Measurements from ENCODE around the gene PBLD. TPM values are rescaled to one million over a fixed set of nuclear protein-coding genes. Genes with fewer than 3 reads are reported as not detected.
"Not testable (repeated sequence)": the region's sequence is repeated elsewhere in the genome, so short reads cannot be mapped to it uniquely, and the experiment has no call there.

Gene PBLD
- total RNA-seq, 1 donor from 2014 or later: 0.53 TPM

GRCh38 chr10:68327889-68328786 lies 4.6 kb downstream of the PBLD start:
- FAIRE-seq (no peak), DNase-seq (ENCODE audit: low read depth) (peak; percentile 57)
- no peak overlapping the region for H3K4me3 ChIP-seq (ENCODE audit: low read depth, low read length)
- TF ChIP-seq, protein P1, sequence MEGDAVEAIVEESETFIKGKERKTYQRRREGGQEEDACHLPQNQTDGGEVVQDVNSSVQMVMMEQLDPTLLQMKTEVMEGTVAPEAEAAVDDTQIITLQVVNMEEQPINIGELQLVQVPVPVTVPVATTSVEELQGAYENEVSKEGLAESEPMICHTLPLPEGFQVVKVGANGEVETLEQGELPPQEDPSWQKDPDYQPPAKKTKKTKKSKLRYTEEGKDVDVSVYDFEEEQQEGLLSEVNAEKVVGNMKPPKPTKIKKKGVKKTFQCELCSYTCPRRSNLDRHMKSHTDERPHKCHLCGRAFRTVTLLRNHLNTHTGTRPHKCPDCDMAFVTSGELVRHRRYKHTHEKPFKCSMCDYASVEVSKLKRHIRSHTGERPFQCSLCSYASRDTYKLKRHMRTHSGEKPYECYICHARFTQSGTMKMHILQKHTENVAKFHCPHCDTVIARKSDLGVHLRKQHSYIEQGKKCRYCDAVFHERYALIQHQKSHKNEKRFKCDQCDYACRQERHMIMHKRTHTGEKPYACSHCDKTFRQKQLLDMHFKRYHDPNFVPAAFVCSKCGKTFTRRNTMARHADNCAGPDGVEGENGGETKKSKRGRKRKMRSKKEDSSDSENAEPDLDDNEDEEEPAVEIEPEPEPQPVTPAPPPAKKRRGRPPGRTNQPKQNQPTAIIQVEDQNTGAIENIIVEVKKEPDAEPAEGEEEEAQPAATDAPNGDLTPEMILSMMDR (IDR thresholded peaks at IDR 0.05; ENCODE audit: insufficient read depth, low read length, severe bottlenecking): no peak
- no peaks in the 10 kb centered on the region for H3K36me3 ChIP-seq (ENCODE audit: control insufficient read depth, insufficient read depth, low read length)
- H3K27me3 ChIP-seq (ENCODE audit: control insufficient read depth, insufficient read depth, low read length): no peaks in the 10 kb centered on the region

DNA sequence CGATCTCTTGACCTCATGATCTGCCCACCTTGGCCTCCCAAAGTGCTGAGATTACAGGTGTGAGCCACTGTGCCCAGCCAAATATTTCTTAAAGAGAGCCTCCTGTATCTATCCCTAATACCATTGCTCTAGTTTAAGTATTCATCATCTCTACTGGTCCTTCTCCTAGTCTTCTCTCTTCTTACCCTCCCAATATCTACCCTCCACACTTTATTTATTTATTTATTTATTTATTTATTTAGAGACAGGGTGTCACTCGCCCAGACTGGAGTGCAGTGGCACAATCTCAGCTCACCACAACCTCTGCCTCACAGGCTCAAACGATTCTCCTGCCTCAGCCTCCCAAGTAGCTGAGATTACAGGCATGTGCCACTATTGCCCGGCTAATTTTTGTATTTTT lies 8.3 kb downstream of the PBLD start:
- not testable (repeated sequence) for H3K27me3 ChIP-seq (ENCODE audit: control insufficient read depth, insufficient read depth, low read length); DNase-seq (ENCODE audit: low read depth); FAIRE-seq; H3K4me3 ChIP-seq (ENCODE audit: low read depth, low read length); H3K36me3 ChIP-seq (ENCODE audit: control insufficient read depth, insufficient read depth, low read length)

DNA sequence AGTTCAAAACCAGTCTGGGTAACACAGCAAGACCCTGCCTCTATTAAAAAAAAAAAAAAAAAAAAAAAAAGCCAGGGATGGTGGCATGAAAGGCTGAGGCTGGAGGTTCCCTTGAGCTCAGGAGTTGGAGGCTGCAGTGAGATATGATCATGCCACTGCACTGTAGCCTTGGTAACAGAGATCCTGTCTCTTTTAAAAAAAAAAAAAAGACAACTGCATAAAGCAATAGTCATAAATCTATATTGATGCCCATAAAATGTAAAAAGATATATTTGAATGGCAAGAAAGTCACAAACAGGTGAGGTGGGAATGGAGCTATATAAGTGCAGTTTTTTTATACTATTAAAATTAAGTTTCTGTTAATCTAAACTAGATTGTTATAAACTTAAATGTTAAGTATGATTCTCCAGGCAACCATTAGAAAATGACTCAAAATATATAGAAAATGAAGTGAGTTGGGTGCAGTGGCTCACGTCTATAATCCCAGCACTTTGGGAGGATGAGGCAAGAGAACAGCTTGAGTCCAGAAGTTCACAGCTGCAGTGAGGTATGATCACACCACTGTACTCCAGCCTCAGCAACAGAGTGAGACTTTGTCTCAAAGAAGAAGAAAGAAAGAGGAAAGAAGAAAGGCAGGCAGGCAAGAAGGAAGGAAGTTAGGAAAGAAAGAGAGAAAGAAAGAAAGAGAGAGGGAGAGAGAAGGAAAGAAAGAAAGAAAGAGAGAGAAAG lies 14.2 kb downstream of the PBLD start:
- H3K36me3 ChIP-seq (ENCODE audit: control insufficient read depth, insufficient read depth, low read length): no peaks in the 10 kb centered on the region
- FAIRE-seq (no peak), DNase-seq (ENCODE audit: low read depth) (no peak)
- no peaks in the 10 kb centered on the region for H3K27me3 ChIP-seq (ENCODE audit: control insufficient read depth, insufficient read depth, low read length)
- TF ChIP-seq, protein P1 (IDR thresholded peaks at IDR 0.05; ENCODE audit: insufficient read depth, low read length, severe bottlenecking): no peak
- no peak overlapping the region for H3K4me3 ChIP-seq (ENCODE audit: low read depth, low read length)

DNA sequence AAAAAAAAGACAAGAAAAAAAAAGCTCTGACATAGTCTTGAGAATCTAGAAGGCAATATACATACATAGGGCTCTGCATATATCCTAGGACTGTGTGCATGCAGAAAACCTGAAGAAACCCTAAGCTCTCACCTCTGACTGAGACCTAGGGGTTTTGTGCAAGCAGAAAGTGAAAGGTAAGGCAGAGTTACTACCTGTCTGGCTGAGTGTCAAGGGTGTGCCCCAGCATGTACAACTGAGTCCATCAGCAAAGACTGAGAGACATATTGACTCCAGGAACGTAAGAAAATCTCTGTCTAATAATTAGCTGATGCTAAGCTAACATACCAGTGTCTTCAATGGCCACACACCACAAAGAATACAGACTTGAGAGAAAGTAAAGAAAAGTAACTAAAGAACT lies 17.1 kb downstream of the PBLD start:
- TF ChIP-seq, protein P1 (IDR thresholded peaks at IDR 0.05; ENCODE audit: insufficient read depth, low read length, severe bottlenecking): no peak
- H3K36me3 ChIP-seq (ENCODE audit: control insufficient read depth, insufficient read depth, low read length): no peaks in the 10 kb centered on the region
- no peak for DNase-seq (ENCODE audit: low read depth)
- H3K27me3 ChIP-seq (ENCODE audit: control insufficient read depth, insufficient read depth, low read length): no peaks in the 10 kb centered on the region
- no peak for FAIRE-seq
- no peak overlapping the region for H3K4me3 ChIP-seq (ENCODE audit: low read depth, low read length)

DNA sequence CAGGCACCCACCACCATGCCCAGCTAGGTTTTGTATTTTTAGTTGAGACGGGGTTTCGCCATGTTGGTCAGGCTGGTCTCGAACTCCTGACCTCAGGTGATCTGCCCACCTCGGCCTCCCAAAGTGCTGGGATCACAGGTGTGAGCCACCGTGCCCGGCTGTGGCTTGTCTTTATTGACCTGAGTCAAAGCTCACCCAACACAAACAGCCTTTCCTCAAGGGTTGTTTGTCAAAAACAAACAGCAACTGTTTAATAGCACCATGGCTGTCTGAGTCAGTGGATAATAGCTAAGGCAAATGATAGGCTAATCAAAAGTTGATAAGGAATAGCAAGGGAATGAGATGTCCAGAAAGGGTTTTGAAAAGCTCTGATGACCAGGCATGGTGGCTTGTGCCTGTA lies 17.8 kb downstream of the PBLD start:
- not testable (repeated sequence) for H3K36me3 ChIP-seq (ENCODE audit: control insufficient read depth, insufficient read depth, low read length); H3K4me3 ChIP-seq (ENCODE audit: low read depth, low read length); H3K27me3 ChIP-seq (ENCODE audit: control insufficient read depth, insufficient read depth, low read length); DNase-seq (ENCODE audit: low read depth); FAIRE-seq

DNA sequence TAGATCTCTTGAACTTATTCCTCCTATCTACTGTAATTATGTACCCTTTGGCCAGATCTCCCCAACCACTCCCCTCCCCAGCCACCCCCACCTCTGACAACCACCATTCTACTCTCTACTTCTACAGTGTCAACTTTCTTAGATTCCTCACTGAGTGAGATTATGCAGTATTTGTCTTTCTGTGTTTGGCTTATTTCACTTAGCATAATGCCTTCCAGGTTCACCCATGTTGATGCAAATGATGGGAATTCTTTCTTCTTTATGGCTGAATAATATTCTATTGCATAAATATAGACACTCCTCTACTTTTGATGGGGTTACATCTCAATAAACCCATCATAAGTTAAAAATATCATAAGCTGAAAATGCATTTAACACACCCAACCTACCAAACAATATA lies 22.2 kb downstream of the PBLD start:
- no peak for DNase-seq (ENCODE audit: low read depth)
- Histone ChIP-seq H3K36me3 (ENCODE audit: control insufficient read depth, insufficient read depth, low read length) (no peaks in the 10 kb centered on the region), H3K27me3 (ENCODE audit: control insufficient read depth, insufficient read depth, low read length) (no peaks in the 10 kb centered on the region), H3K4me3 (ENCODE audit: low read depth, low read length) (no peak overlapping the region)
- TF ChIP-seq, protein P1 (IDR thresholded peaks at IDR 0.05; ENCODE audit: insufficient read depth, low read length, severe bottlenecking): no peak
- FAIRE-seq: no peak
